22Rv1 (cell line): Measurements from ENCODE around the gene LFNG.

Experiments
- H3K27ac ChIP-seq: fragments of 450-650 bp; 2 replicates; pipeline ENCODE4 v1.5.1; 2017
- CTCF ChIP-seq: fragments of 450-650 bp; IDR thresholded peaks from 2 replicates; pipeline ENCODE4 v1.5.1; 2017; ENCODE audit warnings: mild to moderate bottlenecking
- ZFX ChIP-seq: fragments of 450-650 bp; IDR thresholded peaks from 2 replicates; pipeline ENCODE4 v1.6.1; 2017; ENCODE audit warnings: antibody characterized with exemption, borderline replicate concordance

The LFNG gene

GRCh38 chr7:2566348-2566889 is 46.8 kb downstream of the LFNG start:
- TF ChIP-seq ZFX (no peak), CTCF (no peak)
- H3K27ac ChIP-seq: no peak overlapping the region

- TF ChIP-seq ZFX (no peak), CTCF (no peak)
Measured at GRCh38 chr7:2566890-2567678, 47.5 kb downstream of the LFNG start.

GRCh38 chr7:2567679-2568278 is 48.2 kb downstream of the LFNG start:
- H3K27ac ChIP-seq: no peak overlapping the region
- peak; percentile 26 for TF ChIP-seq CTCF
- TF ChIP-seq ZFX: no peak

More at GRCh38 chr7:2566890-2567678, 47.5 kb downstream of the LFNG start:
- no peak overlapping the region for H3K27ac ChIP-seq

GRCh38 chr7:2568521-2569223 is 49.1 kb downstream of the LFNG start:
- TF ChIP-seq ZFX (no peak), CTCF (no peak)
- H3K27ac ChIP-seq: no peak overlapping the region

GRCh38 chr7:2569421-2569820 is 49.8 kb downstream of the LFNG start:
- H3K27ac ChIP-seq: no peak overlapping the region
- no peak for TF ChIP-seq CTCF
- no peak for TF ChIP-seq ZFX

GRCh38 chr7:2570021-2570420 is 50.4 kb downstream of the LFNG start:
- no peak overlapping the region for H3K27ac ChIP-seq
- TF ChIP-seq CTCF: no peak
- no peak for TF ChIP-seq ZFX
